SHP77 (cell line): Measurements from ENCODE around the gene TM2D3.
"Not testable (repeated sequence)": the region's sequence is repeated elsewhere in the genome, so short reads cannot be mapped to it uniquely, and the experiment has no call there.

Source experiments
- DNase-seq, 2 experiments: peaks; one replicate each; lab custom pipeline; 2025; lab: John Stamatoyannopoulos, UW

TM2D3 gene

GRCh38 chr15:101657171-101657570 is 5.0 kb upstream of the TM2D3 start:
- no peak for DNase-seq

DNA sequence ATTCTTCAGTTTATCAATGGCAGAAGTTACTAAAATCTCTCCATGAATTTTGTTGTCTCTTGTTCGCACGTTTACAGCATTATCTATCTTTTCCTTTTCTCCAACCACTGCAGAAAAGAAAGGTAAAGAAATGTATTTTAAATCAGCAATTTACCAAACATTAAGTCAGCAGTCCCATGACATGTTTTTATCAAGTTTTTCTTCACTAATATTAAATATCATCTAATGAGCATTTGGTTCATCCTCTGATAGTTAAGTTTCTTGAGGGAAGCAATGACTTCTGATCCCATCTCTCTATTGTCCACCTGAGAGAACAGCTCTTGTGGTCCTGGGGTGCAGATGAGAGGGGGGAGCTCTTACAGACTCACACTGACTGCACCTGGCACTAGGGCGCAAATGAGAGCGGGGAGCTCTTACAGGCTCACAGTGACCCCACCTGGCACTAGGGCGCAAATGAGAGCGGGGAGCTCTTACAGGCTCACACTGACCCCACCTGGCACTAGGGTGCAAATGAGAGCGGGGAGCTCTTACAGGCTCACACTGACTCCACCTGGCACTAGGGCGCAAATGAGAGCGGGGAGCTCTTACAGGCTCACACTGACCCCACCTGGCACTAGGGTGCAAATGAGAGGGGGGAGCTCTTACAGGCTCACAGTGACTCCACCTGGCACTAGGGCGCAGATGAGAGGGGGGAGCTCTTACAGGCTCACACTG is 2.6 kb upstream of the TM2D3 start:
- not testable (repeated sequence) for DNase-seq

DNA sequence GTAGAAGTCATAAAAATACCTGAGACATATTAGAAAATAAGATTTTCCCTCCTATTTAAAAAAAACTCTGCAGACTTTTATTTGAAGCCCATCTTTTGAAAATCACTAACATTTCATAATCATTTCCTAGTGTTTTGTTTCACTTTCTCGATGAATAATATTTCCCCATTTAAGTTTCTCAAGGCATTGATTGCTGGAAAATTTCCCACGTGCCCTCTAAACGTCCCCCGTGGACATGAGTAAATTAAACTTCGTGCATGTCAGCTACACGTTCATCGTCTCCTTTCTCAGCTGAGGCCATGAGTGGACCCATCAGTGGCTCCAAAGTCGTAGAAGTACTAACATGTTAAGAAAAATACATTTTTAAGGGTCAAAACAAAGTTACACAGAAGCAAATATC is 2.0 kb upstream of the TM2D3 start:
- DNase-seq, result no peak

DNA sequence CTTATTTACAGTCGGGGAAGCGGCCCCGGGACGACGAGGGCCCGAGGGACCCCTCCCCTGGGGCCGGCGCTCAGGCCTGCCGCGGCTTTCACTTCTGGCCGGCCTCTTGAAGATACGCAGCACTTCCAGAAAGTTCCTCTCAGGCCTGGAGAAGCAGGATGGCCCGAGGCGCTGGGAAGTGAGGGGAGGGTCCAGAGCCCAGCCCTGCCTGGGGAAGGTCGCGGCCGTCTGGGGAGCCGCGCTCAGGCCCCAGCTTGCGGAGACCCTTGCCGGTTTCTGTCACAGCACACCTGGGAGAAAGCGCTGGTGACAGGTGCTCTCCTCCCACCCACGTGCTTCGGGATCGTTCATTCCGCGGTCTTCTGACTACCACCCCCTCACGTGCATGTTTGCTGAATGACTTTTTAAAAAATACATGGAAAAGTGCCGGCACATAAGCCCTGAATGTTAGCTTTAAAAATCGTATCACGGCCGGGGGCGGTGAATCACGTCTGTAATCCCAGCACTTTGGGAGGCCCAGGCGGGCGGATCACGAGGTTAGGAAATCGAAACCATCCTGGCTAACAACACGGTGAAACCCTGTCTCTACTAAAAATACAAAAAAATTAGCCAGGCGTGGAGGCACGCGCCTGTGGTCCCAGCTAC is 727 bp upstream of the TM2D3 start:
- no peak for DNase-seq

DNA sequence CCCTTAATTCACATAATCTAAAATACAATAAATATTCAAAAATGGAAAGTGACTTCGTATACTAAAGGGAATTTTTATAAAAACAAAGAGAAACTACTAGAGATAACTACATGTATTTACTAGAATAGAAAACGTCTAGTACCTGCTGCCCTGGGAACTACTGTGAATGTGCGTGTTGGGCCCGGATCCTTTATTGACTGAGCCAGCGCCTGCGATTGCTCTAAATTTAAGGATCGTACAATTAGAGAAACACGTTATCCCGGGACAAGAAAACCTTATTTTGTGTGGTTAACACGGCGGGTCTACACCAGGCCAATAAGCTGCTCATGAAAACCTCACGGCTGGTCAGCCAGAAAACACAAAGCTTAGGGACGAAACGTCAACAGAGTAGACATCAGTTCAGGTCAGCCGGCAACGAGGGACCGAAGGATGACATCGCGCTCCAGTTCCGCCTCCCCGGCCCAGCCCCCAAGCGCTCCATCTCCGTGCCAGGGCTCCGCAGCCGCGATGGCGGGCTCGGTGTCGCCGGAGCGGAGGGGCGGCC is 555 bp downstream of the TM2D3 start:
- no peak for DNase-seq

DNA sequence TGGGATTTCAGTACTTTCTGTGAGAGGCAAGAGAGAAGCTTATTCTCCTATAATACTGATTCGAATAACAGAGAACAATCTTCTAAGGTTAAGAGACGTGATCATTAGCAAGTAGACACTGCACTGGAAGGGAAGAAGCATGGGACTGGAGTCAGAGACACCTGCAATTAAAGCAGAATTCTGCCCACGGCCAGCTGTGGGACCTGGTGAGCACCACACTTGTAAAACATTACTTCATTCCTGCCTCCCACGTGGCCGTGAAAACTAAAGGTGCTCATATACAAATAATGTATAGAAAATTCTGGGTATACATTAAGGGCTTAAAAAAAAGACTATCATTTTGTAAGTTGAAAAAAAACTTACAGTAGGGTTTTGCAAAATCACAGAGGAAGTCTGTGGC is 2.0 kb downstream of the TM2D3 start:
- DNase-seq, result no peak

GRCh38 chr15:101648356-101648755 is 3.8 kb downstream of the TM2D3 start:
- DNase-seq, result no peak

DNA sequence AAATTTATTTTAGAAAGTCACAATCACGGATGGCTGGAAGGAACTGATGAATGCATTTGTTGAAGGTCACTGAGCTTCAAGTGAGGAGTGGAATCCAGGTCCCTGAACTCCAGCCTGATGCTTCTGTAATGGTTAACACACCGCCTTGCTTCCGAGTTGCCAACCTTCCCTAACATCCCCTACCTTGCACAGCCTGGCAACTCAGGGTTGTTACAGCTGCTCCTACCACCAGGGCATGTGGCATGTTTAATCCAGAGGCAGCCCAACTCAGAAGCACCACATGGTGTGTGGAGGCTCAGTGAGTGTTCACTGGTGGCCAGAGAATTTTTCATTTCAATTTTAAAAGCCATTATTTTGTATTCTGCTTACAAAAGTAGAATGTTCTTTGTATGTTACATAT is 4.9 kb downstream of the TM2D3 start:
- no peak for DNase-seq

- DNase-seq, result no peak
These were observed 5.5 kb downstream of the TM2D3 start for GRCh38 chr15:101646672-101647071.

- DNase-seq, result no peak
These were observed 9.8 kb downstream of the TM2D3 start for GRCh38 chr15:101642361-101642760.

- no peak for DNase-seq
These were observed 10.3 kb downstream of the TM2D3 start for GRCh38 chr15:101641894-101642293.

- DNase-seq, result no peak
These were observed 10.9 kb downstream of the TM2D3 start for GRCh38 chr15:101641129-101641764.

GRCh38 chr15:101639667-101640066 is 12.5 kb downstream of the TM2D3 start:
- DNase-seq, result no peak

- no peak for DNase-seq
These were observed 14.3 kb downstream of the TM2D3 start for GRCh38 chr15:101637919-101638318.

- no peak for DNase-seq
These were observed 14.7 kb downstream of the TM2D3 start for GRCh38 chr15:101637516-101637915.

DNA sequence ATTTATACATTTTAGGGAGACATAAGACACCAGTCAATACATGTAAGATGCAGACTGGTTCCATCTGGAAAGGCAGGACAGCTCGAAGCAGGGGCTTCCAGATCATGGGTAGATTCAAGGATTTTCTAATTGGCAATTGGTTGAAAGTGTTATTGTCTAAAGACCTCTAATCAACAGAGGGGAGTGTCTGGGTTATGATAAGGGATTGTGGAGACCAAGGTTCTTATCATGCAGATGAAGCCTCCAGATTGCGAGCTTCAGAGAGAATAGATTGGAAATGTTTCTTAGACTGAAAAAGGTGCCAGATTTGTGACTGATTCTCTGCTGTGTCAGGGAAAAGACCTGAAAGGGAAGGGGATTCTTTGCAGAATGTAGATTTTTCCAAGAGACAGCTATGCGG is 15.1 kb downstream of the TM2D3 start:
- no peak for DNase-seq

DNA sequence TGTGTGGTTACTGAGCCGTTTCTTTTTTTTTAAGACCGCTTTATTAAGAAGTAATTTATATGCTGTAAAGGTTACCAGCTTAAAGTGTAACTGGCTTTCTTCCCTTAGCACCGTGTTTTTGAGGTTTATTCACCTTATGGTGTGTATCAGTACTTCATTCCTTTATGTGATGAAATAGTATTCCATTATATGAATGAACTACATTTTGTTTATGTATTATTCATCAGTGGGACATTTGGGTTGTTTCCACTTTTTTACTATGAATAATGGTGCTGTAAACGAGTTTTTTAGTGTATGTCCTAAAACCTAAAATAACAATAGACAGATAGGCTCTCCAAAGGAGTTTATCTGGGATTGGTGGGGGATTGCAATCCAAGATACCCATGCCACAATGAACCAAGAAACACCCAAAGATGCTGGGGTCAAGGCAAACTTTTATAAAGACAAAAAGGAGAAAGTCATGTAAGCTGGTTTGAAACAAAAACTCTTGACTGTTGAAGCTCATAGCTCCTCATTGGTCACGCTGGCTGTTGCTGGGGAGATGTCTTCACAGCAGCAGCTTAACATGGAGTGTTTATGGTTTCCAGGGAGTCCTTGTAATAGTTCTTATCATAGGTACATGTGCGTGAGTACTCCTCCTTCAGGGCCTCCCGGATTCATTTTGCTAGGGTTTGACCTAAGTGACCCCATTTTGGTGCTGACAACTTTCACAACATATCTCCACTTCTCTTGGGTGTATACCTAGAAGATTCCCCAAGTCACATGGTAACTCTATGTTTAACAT is 16.0 kb downstream of the TM2D3 start:
- no peak for DNase-seq

DNA sequence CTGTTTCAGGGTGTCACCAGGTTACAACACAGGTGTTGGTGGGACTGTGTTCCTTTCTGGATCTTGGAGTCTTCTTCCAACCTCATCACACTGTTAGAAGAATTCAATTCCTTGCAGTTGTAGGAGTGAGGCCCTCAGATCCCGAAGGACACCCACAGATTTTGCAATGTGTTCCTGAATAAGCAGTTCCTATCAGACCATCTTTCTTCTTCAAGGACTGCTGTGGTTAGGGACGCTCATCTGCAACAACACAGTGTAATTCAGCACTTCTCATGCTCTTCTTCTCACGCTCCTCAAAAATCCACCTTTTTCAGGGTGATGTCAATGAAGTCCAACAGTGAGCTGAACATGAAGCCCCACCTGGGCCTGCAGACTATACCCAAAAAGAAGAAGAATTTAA is 18.8 kb downstream of the TM2D3 start:
- no peak for DNase-seq

GRCh38 chr15:101626729-101627128 is 25.5 kb downstream of the TM2D3 start:
- DNase-seq, result not testable (repeated sequence)

- no peak for DNase-seq
These were observed 26.2 kb downstream of the TM2D3 start for GRCh38 chr15:101625980-101626379.

DNA sequence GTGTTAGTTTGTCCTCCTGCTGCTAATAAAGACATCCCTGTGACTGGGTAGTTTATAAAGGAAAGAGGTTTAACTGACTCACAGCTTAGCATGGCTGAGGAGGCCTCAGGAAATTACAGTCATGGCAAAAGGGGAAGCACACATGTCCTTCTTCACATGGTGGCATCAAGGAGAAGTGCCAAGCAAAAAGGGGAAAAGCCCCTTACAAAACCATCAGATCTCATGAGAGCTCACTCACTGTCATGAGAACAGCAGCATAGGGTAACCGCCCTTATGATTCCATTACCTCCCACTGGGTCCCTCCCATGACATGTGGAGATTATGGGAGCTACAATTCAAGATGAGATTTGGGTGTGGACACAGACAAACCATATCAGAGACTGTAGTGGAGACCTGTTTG is 27.0 kb downstream of the TM2D3 start:
- DNase-seq, result no peak
